Kidney epithelial cell (primary cell): ENCODE measurements around the gene DPRX. TPM values are rescaled to one million over a fixed set of nuclear protein-coding genes. Genes with fewer than 3 reads are reported as not detected.

Experiments
- DNase-seq: peaks from one replicate; pipeline ENCODE4 v3.0.0-alpha.2; 2010; ENCODE audit warnings: low read depth
- H3K27me3 ChIP-seq: 2 replicates; pipeline ENCODE4 v1.6.0; 2011; ENCODE audit warnings: low read length; ENCODE audit not compliant: control insufficient read depth, insufficient read depth
- H3K36me3 ChIP-seq: 2 replicates; pipeline ENCODE4 v1.5.1; 2011; ENCODE audit warnings: low read length; ENCODE audit not compliant: control insufficient read depth, insufficient read depth
- H3K4me3 ChIP-seq: 2 replicates; pipeline ENCODE4 v1.5.1; 2011; ENCODE audit warnings: low read depth, mild to moderate bottlenecking, control low read depth, low read length
- total RNA-seq: library from RNA; depleted of rRNA; stranded (reverse); fragments of >200 nt; gene quantifications from 2 replicates; pipeline ENCODE4 v1.2.3, GENCODE V29; 2015
- TF ChIP-seq, protein P1 (sequence below): IDR thresholded peaks from 2 replicates; pipeline ENCODE4 v1.5.1; 2011; ENCODE audit warnings: mild to moderate bottlenecking, moderate library complexity, low read length, control low read depth, inconsistent platforms; ENCODE audit not compliant: insufficient read depth, poor library complexity, severe bottlenecking

Gene DPRX
- total RNA-seq, 1 donor from 2014 or later, result not detected

DNA sequence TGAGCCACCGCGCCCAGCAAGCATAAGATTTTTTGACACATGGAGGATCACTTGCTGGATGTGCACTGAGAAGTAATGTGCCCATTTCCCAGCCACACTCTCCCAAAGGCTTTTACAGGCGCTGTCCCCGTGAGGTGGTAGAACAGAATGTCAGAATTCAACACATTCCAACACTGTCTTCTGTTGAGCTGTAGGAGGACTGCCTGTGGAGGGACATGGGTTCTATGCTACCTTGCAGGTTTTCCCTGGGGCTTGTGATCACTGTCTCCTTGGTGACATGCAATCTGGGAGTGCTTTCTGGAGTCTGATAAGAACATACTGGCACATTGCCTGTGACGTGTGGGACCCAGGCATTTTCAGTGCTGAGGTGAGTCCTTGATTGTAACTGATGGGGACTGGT is 38.5 kb downstream of the DPRX start:
- no peak for DNase-seq
- no peaks in the 10 kb centered on the region for H3K27me3 ChIP-seq
- no peak overlapping the region for H3K4me3 ChIP-seq
- TF ChIP-seq, protein P1, sequence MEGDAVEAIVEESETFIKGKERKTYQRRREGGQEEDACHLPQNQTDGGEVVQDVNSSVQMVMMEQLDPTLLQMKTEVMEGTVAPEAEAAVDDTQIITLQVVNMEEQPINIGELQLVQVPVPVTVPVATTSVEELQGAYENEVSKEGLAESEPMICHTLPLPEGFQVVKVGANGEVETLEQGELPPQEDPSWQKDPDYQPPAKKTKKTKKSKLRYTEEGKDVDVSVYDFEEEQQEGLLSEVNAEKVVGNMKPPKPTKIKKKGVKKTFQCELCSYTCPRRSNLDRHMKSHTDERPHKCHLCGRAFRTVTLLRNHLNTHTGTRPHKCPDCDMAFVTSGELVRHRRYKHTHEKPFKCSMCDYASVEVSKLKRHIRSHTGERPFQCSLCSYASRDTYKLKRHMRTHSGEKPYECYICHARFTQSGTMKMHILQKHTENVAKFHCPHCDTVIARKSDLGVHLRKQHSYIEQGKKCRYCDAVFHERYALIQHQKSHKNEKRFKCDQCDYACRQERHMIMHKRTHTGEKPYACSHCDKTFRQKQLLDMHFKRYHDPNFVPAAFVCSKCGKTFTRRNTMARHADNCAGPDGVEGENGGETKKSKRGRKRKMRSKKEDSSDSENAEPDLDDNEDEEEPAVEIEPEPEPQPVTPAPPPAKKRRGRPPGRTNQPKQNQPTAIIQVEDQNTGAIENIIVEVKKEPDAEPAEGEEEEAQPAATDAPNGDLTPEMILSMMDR, result no peak
- no peaks in the 10 kb centered on the region for H3K36me3 ChIP-seq

DNA sequence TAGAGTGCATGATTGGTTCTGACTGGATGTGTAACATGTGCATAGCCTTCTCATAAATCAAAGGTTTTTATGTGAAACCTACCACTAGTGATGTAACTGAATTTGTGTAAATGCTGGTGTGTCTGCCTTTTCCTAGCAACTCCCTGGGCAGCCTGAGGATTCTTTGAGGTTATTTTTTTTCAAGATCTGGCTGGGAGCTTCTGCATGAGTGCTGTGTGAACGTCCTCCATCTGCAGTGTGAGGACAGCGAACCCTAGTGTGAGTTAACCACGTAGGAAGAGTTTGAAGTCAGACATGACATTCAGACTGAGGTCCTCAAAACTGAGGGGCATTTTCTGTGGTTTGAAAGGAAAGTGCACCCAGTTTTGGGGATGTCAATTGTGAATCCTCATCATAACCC is 39.9 kb downstream of the DPRX start:
- TF ChIP-seq, protein P1, result no peak
- no peaks in the 10 kb centered on the region for H3K36me3 ChIP-seq
- no peak for DNase-seq
- no peak overlapping the region for H3K4me3 ChIP-seq
- no peaks in the 10 kb centered on the region for H3K27me3 ChIP-seq

Other genes with a start within 250 kb of the DPRX start
- 8.8 and 9.0 TPM in 2 replicates for gene ZNF765, start 236.8 kb upstream of the DPRX start, total RNA-seq
- gene ZNF761, start 200.0 kb upstream of the DPRX start, total RNA-seq, result 7.4 and 8.0 TPM in 2 replicates
- 2.9 and 3.9 TPM in 2 replicates for gene ZNF813, start 164.3 kb upstream of the DPRX start, total RNA-seq
- 4.2 and 5.8 TPM in 2 replicates for gene ZNF331, start 93.9 kb upstream of the DPRX start, total RNA-seq
- gene NLRP12, start 192.3 kb downstream of the DPRX start, total RNA-seq, result not detected in 2 replicates
- gene MYADM, start 235.9 kb downstream of the DPRX start, total RNA-seq, result 54.0 and 70.0 TPM in 2 replicates